Left ventricle myocardium inferior (tissue), 1 donor: Measurements from ENCODE around the gene GSK3B. TPM values are rescaled to one million over a fixed set of nuclear protein-coding genes. Genes with fewer than 3 reads are reported as not detected.

Source experiments
- DNase-seq: peaks from one replicate; pipeline ENCODE4 v3.0.0-alpha.2; 2020
- H3K27ac ChIP-seq: fragments of 200-600 bp; replicated peaks from 2 replicates; pipeline ENCODE4 v1.8.0; 2021
- H3K27me3 ChIP-seq: fragments of 200-600 bp; 2 replicates; pipeline ENCODE4 v1.8.0; 2021; ENCODE audit warnings: low read depth
- H3K36me3 ChIP-seq: fragments of 200-600 bp; 2 replicates; pipeline ENCODE4 v1.8.0; 2021
- H3K4me1 ChIP-seq: fragments of 200-600 bp; 2 replicates; pipeline ENCODE4 v1.8.0; 2021
- H3K4me3 ChIP-seq: fragments of 200-600 bp; 2 replicates; pipeline ENCODE4 v1.8.0; 2021; ENCODE audit warnings: mild to moderate bottlenecking, moderate library complexity
- H3K9me3 ChIP-seq: fragments of 200-600 bp; replicated peaks from 2 replicates; pipeline ENCODE4 v1.8.0; 2021
- CTCF ChIP-seq: fragments of 200-600 bp; IDR thresholded peaks from 2 replicates; pipeline ENCODE4 v1.8.0; 2021; ENCODE audit warnings: antibody characterized with exemption, mild to moderate bottlenecking, borderline replicate concordance
- intact Hi-C: fragments of 100-400 bp; cut with micrococcal nuclease; formaldehyde crosslinking; loops from one replicate; pipeline ENCODE4 v1.11.0; 2022
- total RNA-seq: library from RNA; stranded (reverse); fragmentation: NEBNext Ultra II Directional; extraction: Animal tissue kit (Norgen Biotek cat#: 25700); gene quantifications from one replicate; pipeline ENCODE4 v1.2.1, GENCODE V29; 2021
- donor health status: DM: no; HTN: yes; CAD: no; lungs with severe emphysema.

GSK3B gene
- total RNA-seq, 1 donor from 2014 or later, result 42.5 TPM

GRCh38 chr3:119924111-119925094, 169.8 kb downstream of the GSK3B start:
- DNase-seq, result no peak

GRCh38 chr3:119918992-119919933, 175.0 kb downstream of the GSK3B start:
- Histone ChIP-seq H3K27ac (no peak overlapping the region), H3K27me3 (no peaks in the 10 kb centered on the region), H3K36me3 (peaks cover 33% of the 10 kb centered on the region), H3K4me3 (no peak overlapping the region), H3K4me1 (peaks cover 48% of the 10 kb centered on the region), H3K9me3 (peaks cover 14% of the 10 kb centered on the region)
- no peak for TF ChIP-seq CTCF
- no peak for DNase-seq
- intact Hi-C loops, result no loop called here

More at GRCh38 chr3:119924111-119925094, 169.8 kb downstream of the GSK3B start:
- TF ChIP-seq CTCF, result no peak
- Histone ChIP-seq H3K27ac (no peak overlapping the region), H3K4me3 (no peak overlapping the region), H3K4me1 (peaks cover 25% of the 10 kb centered on the region), H3K36me3 (peaks cover 21% of the 10 kb centered on the region), H3K27me3 (no peaks in the 10 kb centered on the region), H3K9me3 (peaks cover 14% of the 10 kb centered on the region)
- intact Hi-C loops, result no loop called here

- Histone ChIP-seq H3K36me3 (peaks cover 42% of the 10 kb centered on the region), H3K27ac (no peak overlapping the region), H3K27me3 (no peaks in the 10 kb centered on the region), H3K9me3 (no peaks in the 10 kb centered on the region), H3K4me1 (peaks cover 47% of the 10 kb centered on the region), H3K4me3 (no peak overlapping the region)
- DNase-seq, result no peak
- TF ChIP-seq CTCF, result no peak
- intact Hi-C loops, result no loop called here
Observed at GRCh38 chr3:119913021-119913420, 181.2 kb downstream of the GSK3B start.

GRCh38 chr3:119912220-119912619, 182.0 kb downstream of the GSK3B start:
- intact Hi-C loops, result no loop called here
- Histone ChIP-seq H3K36me3 (peaks cover 42% of the 10 kb centered on the region), H3K27ac (no peak overlapping the region), H3K4me3 (no peak overlapping the region), H3K27me3 (no peaks in the 10 kb centered on the region), H3K4me1 (peaks cover 53% of the 10 kb centered on the region), H3K9me3 (no peaks in the 10 kb centered on the region)
- DNase-seq, result no peak
- TF ChIP-seq CTCF, result no peak

- Histone ChIP-seq H3K36me3 (peaks cover 42% of the 10 kb centered on the region), H3K27me3 (no peaks in the 10 kb centered on the region), H3K4me3 (no peak overlapping the region), H3K4me1 (peaks cover 48% of the 10 kb centered on the region), H3K27ac (no peak overlapping the region), H3K9me3 (no peaks in the 10 kb centered on the region)
- TF ChIP-seq CTCF, result no peak
- intact Hi-C loops, result no loop called here
- no peak for DNase-seq
Observed at GRCh38 chr3:119911748-119912147, 182.5 kb downstream of the GSK3B start.
